IMR-90 (cell line): ENCODE results near the gene PI4K2B.

Experiments
- BHLHE40 ChIP-seq: fragments of 150-350 bp; IDR thresholded peaks from 2 replicates; pipeline ENCODE4 v1.6.1; 2016; ENCODE audit warnings: mild to moderate bottlenecking, low read depth, low read length
- CEBPB ChIP-seq: IDR thresholded peaks from 2 replicates; pipeline ENCODE4 v1.6.1; 2012; ENCODE audit warnings: low read depth, low read length, improper control_type of control experiment
- CHD1 ChIP-seq: IDR thresholded peaks from 2 replicates; pipeline ENCODE4 v1.6.1; 2012; ENCODE audit warnings: low read depth, low read length, improper control_type of control experiment
- CTCF ChIP-seq: conservative IDR thresholded peaks from 2 replicates; pipeline ENCODE4 v1.5.1; 2012; ENCODE audit warnings: mild to moderate bottlenecking, low read depth, low read length, improper control_type of control experiment
- ELK1 ChIP-seq: fragments of 150-350 bp; IDR thresholded peaks from 2 replicates; pipeline ENCODE4 v1.6.1; 2016; ENCODE audit warnings: low read depth, mild to moderate bottlenecking, low read length, moderate library complexity, borderline replicate concordance
- MAFK ChIP-seq: IDR thresholded peaks from 2 replicates; pipeline ENCODE4 v1.6.1; 2012; ENCODE audit warnings: low read depth, low read length, improper control_type of control experiment
- MAZ ChIP-seq: IDR thresholded peaks from 2 replicates; pipeline ENCODE4 v1.6.1; 2012; ENCODE audit warnings: low read depth, mild to moderate bottlenecking, low read length, improper control_type of control experiment, moderate library complexity, borderline replicate concordance
- MXI1 ChIP-seq: IDR thresholded peaks from 2 replicates; pipeline ENCODE4 v1.6.1; 2012; ENCODE audit warnings: low read depth, mild to moderate bottlenecking, low read length, moderate library complexity, borderline replicate concordance
- NFE2L2 ChIP-seq: fragments of 150-350 bp; IDR thresholded peaks from 2 replicates; pipeline ENCODE4 v1.6.1; 2016; ENCODE audit warnings: low read depth, mild to moderate bottlenecking, low read length
- POLR2A ChIP-seq: IDR thresholded peaks from 2 replicates; pipeline ENCODE4 v1.6.1; 2012; ENCODE audit warnings: mild to moderate bottlenecking, low read depth, low read length
- RAD21 ChIP-seq: IDR thresholded peaks from 2 replicates; pipeline ENCODE4 v1.6.1; 2012; ENCODE audit warnings: low read length, improper control_type of control experiment
- RCOR1 ChIP-seq: IDR thresholded peaks from 2 replicates; pipeline ENCODE4 v1.6.1; 2012; ENCODE audit warnings: mild to moderate bottlenecking, low read length, improper control_type of control experiment; ENCODE audit not compliant: insufficient replicate concordance
- RFX5 ChIP-seq: IDR thresholded peaks from 2 replicates; pipeline ENCODE4 v1.8.0; 2012; ENCODE audit warnings: low read depth, mild to moderate bottlenecking, low read length, moderate library complexity
- USF2 ChIP-seq: fragments of 150-350 bp; IDR thresholded peaks from 2 replicates; pipeline ENCODE4 v1.6.1; 2017; ENCODE audit warnings: mild to moderate bottlenecking, antibody characterized with exemption, low read length, low read depth

DNA sequence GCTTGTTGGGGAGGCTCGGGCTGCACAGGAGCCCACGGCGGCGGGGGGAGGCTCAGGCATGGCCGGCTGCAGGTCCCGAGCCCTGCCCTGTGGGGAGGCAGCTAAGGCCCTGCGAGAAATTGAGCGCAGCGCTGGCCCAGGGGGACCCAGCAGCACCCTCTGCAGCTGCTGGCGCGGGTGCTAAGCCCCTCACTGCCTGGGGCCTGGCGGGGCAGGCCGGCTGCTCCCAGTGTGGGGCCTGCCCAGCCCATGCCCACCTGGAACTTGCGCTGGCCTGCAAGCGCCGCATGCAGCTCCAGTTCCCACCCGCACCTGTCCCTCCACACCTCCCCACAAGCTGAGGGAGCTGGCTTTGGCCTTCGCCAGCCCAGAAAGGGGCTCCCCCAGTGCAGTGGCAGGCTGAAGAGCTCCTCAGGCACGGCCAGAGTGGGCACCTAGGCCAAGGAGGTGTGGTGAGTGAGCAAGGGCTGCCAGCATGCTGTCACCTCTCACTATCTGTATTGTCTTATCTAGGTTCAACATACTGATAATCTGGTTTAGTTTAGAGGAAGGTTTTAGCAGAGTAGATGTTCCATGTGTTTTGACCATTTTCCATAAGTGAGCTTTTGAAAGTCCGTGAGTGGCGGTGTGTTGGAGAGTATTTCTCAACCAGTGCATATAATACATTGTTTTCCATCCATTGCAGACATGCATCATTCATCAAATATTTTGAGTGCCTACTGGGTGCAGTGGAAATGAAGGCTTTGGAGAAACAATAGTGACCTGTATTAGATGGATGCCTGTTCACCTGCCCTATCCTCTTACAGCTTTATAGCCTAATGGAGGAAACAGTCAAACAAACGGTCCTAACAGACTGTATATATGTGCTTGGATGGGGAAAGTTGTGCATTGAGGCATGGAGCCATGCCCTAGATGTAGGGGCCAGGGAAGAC lies 13.1 kb downstream of the PI4K2B start:
- TF ChIP-seq CTCF: no peak
- TF ChIP-seq BHLHE40: no peak
- no peak for TF ChIP-seq POLR2A
- no peak for TF ChIP-seq MXI1
- TF ChIP-seq MAFK: no peak
- TF ChIP-seq MAZ: no peak
- TF ChIP-seq NFE2L2: no peak
- TF ChIP-seq RAD21: no peak
- no peak for TF ChIP-seq CEBPB
- TF ChIP-seq RCOR1: no peak
- TF ChIP-seq USF2: no peak
- TF ChIP-seq CHD1: no peak
- no peak for TF ChIP-seq RFX5
- no peak for TF ChIP-seq ELK1
